Neutrophil (primary cell): ENCODE results near the gene EYA2.

Source experiments
- H3K27ac ChIP-seq: fragments of 200-600 bp; sonication (generic); 2 replicates; pipeline ENCODE4 v1.5.1; 2016; ENCODE audit warnings: mild to moderate bottlenecking, moderate library complexity
- H3K27me3 ChIP-seq: fragments of 200-600 bp; sonication (generic); 2 replicates; pipeline ENCODE4 v1.6.0; 2016; ENCODE audit warnings: mild to moderate bottlenecking
- H3K36me3 ChIP-seq: fragments of 200-600 bp; sonication (generic); 2 replicates; pipeline ENCODE4 v1.5.1; 2017
- H3K4me1 ChIP-seq, 2 experiments: fragments of 200-600 bp in 1 of 2; sonication (generic) in 1 of 2; 1 replicate in 1 of 2; 2 replicates in 1 of 2; pipeline versions ENCODE4 v1.5.1 to v1.6.1; 2013 to 2016; ENCODE audit warnings: low read depth in 1 of 2, low read length in 1 of 2, mild to moderate bottlenecking in 1 of 2, moderate library complexity in 1 of 2; ENCODE audit not compliant: control insufficient read depth in 1 of 2, insufficient read depth in 1 of 2
- H3K4me3 ChIP-seq, 2 experiments: fragments of 200-600 bp in 1 of 2; sonication (generic) in 1 of 2; 1 replicate in 1 of 2; 2 replicates in 1 of 2; pipeline ENCODE4 v1.5.1; 2013 to 2016; ENCODE audit warnings: low read depth in 1 of 2, low read length in 1 of 2, mild to moderate bottlenecking in 1 of 2, moderate library complexity in 1 of 2
- H3K9me3 ChIP-seq: fragments of 200-600 bp; sonication (generic); 2 replicates; pipeline ENCODE4 v1.5.1; 2016
- CTCF ChIP-seq: fragments of 200-600 bp; sonication (generic); IDR thresholded peaks from 2 replicates; pipeline ENCODE4 v1.5.1; 2016; ENCODE audit warnings: antibody characterized with exemption

EYA2 gene

DNA sequence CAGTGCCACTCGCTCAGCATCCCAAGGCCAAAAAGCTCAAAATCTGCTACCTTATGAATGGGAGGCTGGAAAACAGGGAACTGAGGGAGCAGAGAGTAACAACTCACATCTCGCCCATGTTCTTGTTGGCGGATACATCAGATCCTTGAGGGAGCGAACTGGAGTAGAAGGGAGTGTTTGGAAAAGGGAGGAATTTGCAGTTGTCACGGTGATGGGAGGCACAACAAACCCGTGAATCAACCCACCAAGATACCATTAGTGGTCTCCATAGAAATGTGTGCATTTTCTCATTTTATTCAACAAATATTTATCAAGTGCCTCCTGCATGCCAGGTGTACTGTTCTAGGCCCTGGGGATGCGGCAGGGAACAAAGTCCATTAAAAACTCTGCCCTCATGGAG, 212.1 kb downstream of the EYA2 start:
- no peak for TF ChIP-seq CTCF
- no peaks in the 10 kb centered on the region for H3K27me3 ChIP-seq
- no peaks in the 10 kb centered on the region for H3K36me3 ChIP-seq
- H3K4me1 ChIP-seq, result no peaks in the 10 kb centered on the region
- no peak overlapping the region for H3K27ac ChIP-seq
- H3K4me3 ChIP-seq, result no peak overlapping the region
- H3K9me3 ChIP-seq, result peaks cover 5% of the 10 kb centered on the region

GRCh38 chr20:47108994-47109393, 214.4 kb downstream of the EYA2 start:
- Histone ChIP-seq H3K36me3 (no peaks in the 10 kb centered on the region), H3K27me3 (no peaks in the 10 kb centered on the region), H3K9me3 (no peaks in the 10 kb centered on the region), H3K4me1 (no peaks in the 10 kb centered on the region), H3K4me3 (no peak overlapping the region), H3K27ac (no peak overlapping the region)
- no peak for TF ChIP-seq CTCF

DNA sequence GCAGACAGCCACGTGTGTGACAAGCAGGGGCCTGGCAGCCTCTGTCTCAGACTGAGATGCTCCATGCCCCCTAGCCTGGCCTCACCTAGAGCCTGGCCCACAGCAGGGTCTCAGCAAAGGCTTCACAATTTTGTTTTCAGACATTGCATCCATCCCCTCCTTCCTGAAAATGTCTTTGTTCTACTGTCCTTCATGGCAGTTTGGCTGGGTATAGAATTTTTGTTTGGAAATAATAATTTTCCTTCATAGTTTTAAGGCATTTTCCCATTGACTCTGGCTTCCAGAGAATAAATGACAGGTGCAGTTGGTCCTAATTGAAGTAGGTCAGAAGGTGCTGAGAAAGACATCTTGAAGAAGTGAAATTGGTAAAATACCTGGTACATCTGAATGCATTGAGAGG, 216.2 kb downstream of the EYA2 start:
- Histone ChIP-seq H3K4me1 (no peaks in the 10 kb centered on the region), H3K36me3 (no peaks in the 10 kb centered on the region), H3K27me3 (peaks cover 6% of the 10 kb centered on the region), H3K9me3 (no peaks in the 10 kb centered on the region), H3K4me3 (no peak overlapping the region), H3K27ac (no peak overlapping the region)
- TF ChIP-seq CTCF, result no peak

DNA sequence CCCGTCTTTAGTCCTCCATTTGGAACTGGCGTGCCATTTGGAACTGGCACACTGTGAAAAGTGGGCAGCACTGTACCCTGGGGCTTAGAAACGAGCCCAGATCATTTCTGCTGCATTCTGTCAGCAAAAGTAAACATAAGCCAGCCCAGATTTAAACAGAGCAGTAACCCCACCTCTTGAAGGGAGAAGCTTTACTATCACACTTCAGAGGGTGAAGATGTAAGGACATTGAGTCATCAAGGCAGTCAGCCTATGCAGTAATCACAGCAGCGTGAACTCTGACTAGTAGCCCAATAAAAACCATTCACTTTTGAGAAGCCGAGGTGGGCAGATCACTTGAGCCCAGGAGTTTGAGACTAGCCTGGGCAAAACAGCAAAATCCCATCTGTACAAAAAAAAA, 216.9 kb downstream of the EYA2 start:
- no peak for TF ChIP-seq CTCF
- no peak overlapping the region for H3K27ac ChIP-seq
- H3K4me1 ChIP-seq, result no peaks in the 10 kb centered on the region
- no peaks in the 10 kb centered on the region for H3K9me3 ChIP-seq
- H3K36me3 ChIP-seq, result no peaks in the 10 kb centered on the region
- H3K4me3 ChIP-seq, result no peak overlapping the region
- H3K27me3 ChIP-seq, result peaks cover 9% of the 10 kb centered on the region

- no peaks in the 10 kb centered on the region for H3K4me1 ChIP-seq
- H3K9me3 ChIP-seq, result no peaks in the 10 kb centered on the region
- H3K27me3 ChIP-seq, result peaks cover 26% of the 10 kb centered on the region
- no peak overlapping the region for H3K27ac ChIP-seq
- TF ChIP-seq CTCF, result no peak
- no peak overlapping the region for H3K4me3 ChIP-seq
- no peaks in the 10 kb centered on the region for H3K36me3 ChIP-seq
Observed at GRCh38 chr20:47113362-47114109, 218.9 kb downstream of the EYA2 start.
